Tibial artery (tissue), 4 donors: ENCODE results near the gene ITGAL.

ENCODE experiments used
- DNase-seq, 2 donors: peaks; one replicate each; pipeline ENCODE4 v3.0.0-alpha.2; 2019
- H3K27ac ChIP-seq, 2 donors: fragments of 200-600 bp; sonication (generic) in 1 of 2; 1 replicate in 1 of 2; 2 replicates in 1 of 2; pipeline ENCODE4 v1.5.1; 2018 to 2019; ENCODE audit warnings: mild to moderate bottlenecking in 1 of 2
- H3K27me3 ChIP-seq, 2 donors: fragments of 200-600 bp; sonication (generic) in 1 of 2; one replicate each; pipeline versions ENCODE4 v1.5.1 to v1.6.0; 2016 to 2019
- H3K36me3 ChIP-seq, 3 donors: fragments of 200-600 bp; sonication (generic) in 2 of 3; one replicate each; pipeline ENCODE4 v1.5.1; 2016 to 2019; ENCODE audit warnings: mild to moderate bottlenecking in 2 of 3
- H3K4me1 ChIP-seq, 4 donors: fragments of 200-600 bp; sonication (generic) in 2 of 4; 1 replicate in 3 of 4; 2 replicates in 1 of 4; pipeline ENCODE4 v1.5.1; 2016 to 2019
- H3K4me3 ChIP-seq, 2 donors: fragments of 200-600 bp; sonication (generic) in 1 of 2; 1 replicate in 1 of 2; 2 replicates in 1 of 2; pipeline ENCODE4 v1.5.1; 2018 to 2019; ENCODE audit warnings: mild to moderate bottlenecking in 2 of 2
- H3K9me3 ChIP-seq, 3 donors: fragments of 200-600 bp; sonication (generic) in 1 of 3; one replicate each; pipeline ENCODE4 v1.5.1; 2016 to 2019
- CTCF ChIP-seq, 2 experiments: fragments of 200-600 bp in 1 of 2; fragments of 450-650 bp in 1 of 2; IDR thresholded peaks; one replicate each; pipeline ENCODE4 v1.5.1; 2017 to 2019; ENCODE audit warnings: antibody characterized with exemption in 2 of 2, mild to moderate bottlenecking in 1 of 2, moderate library complexity in 1 of 2
- intact Hi-C: fragments of 100-400 bp; cut with DNase I; formaldehyde crosslinking; loops from one replicate; pipeline ENCODE4 v1.15.0; 2023; ENCODE audit warnings: low total_unique reads

ITGAL gene

GRCh38 chr16:30481381-30481780 is 8.8 kb downstream of the ITGAL start:
- Histone ChIP-seq H3K27me3 (peaks cover 0 to 8% of the 10 kb centered on the region in 2 donors), H3K36me3 (no peaks in the 10 kb centered on the region), H3K27ac (no peak overlapping the region), H3K4me1 (no peaks in the 10 kb centered on the region), H3K4me3 (no peak overlapping the region), H3K9me3 (no peaks in the 10 kb centered on the region)
- intact Hi-C loops = no loop called here
- no peak for TF ChIP-seq CTCF (IDR thresholded peaks at IDR 0.05)
- no peak for DNase-seq

- Histone ChIP-seq H3K4me3 (no peak overlapping the region), H3K27me3 (peaks cover 0 to 5% of the 10 kb centered on the region in 2 donors), H3K9me3 (no peaks in the 10 kb centered on the region), H3K4me1 (no peaks in the 10 kb centered on the region), H3K27ac (no peak overlapping the region), H3K36me3 (no peaks in the 10 kb centered on the region)
- no peak for TF ChIP-seq CTCF (IDR thresholded peaks at IDR 0.05)
- intact Hi-C loops = no loop called here
- no peak for DNase-seq
Measured at GRCh38 chr16:30482366-30482765, 9.8 kb downstream of the ITGAL start.

GRCh38 chr16:30484887-30485286 is 12.3 kb downstream of the ITGAL start:
- TF ChIP-seq CTCF (IDR thresholded peaks at IDR 0.05) = no peak
- Histone ChIP-seq H3K27me3 (no peaks in the 10 kb centered on the region), H3K27ac (no peak overlapping the region), H3K4me3 (no peak overlapping the region), H3K36me3 (no peaks in the 10 kb centered on the region), H3K4me1 (peaks cover 0 to 3% (median 0%) of the 10 kb centered on the region in 4 donors), H3K9me3 (no peaks in the 10 kb centered on the region)
- no peak for DNase-seq
- intact Hi-C loops = no loop called here

- no peaks in the 10 kb centered on the region for H3K27me3 ChIP-seq
- H3K36me3 ChIP-seq = no peaks in the 10 kb centered on the region
- H3K9me3 ChIP-seq = no peaks in the 10 kb centered on the region
- no peak for TF ChIP-seq CTCF (IDR thresholded peaks at IDR 0.05)
- intact Hi-C loops = no loop called here
- H3K27ac ChIP-seq = no peak overlapping the region
- peaks cover 0 to 3% (median 0%) of the 10 kb centered on the region in 4 donors for H3K4me1 ChIP-seq
- H3K4me3 ChIP-seq = no peak overlapping the region
- no peak for DNase-seq
Measured at GRCh38 chr16:30485818-30486436, 13.4 kb downstream of the ITGAL start.

GRCh38 chr16:30488764-30489605 is 16.4 kb downstream of the ITGAL start:
- no peak overlapping the region for H3K27ac ChIP-seq
- H3K4me1 ChIP-seq = peaks cover 0 to 3% (median 0%) of the 10 kb centered on the region in 4 donors
- intact Hi-C loops = no loop called here

More at GRCh38 chr16:30488764-30489605, 16.4 kb downstream of the ITGAL start:
- no peaks in the 10 kb centered on the region for H3K36me3 ChIP-seq
- no peak for DNase-seq
- TF ChIP-seq CTCF (IDR thresholded peaks at IDR 0.05) = no peak
- H3K27me3 ChIP-seq = peaks cover 0 to under 1% of the 10 kb centered on the region in 2 donors
- H3K4me3 ChIP-seq = no peak overlapping the region
- no peaks in the 10 kb centered on the region for H3K9me3 ChIP-seq
